SK-N-SH (cell line): ENCODE results near the gene PODN. TPM values are rescaled to one million over a fixed set of nuclear protein-coding genes. Genes with fewer than 3 reads are reported as not detected.
A peak's percentile ranks its signal among the peaks of the same experiment; 100 is the strongest.

ENCODE experiments used
- CTCF ChIA-PET: fragments of 300-600, 350-600 bp; formaldehyde crosslinking; extraction: SDS; loops from one replicate; lab custom pipeline; 2021; lab: Yijun Ruan, JAX
- POLR2A ChIA-PET: fragments of 350-600 bp; sonication (Branson Sonifier 250); formaldehyde crosslinking; extraction: SDS; loops from one replicate; lab custom pipeline; 2020; ENCODE audit warnings: antibody characterized with exemption, inconsistent platforms; lab: Yijun Ruan, JAX
- DNase-seq: peaks from one replicate; pipeline ENCODE4 v3.0.0; 2012
- H2AFZ ChIP-seq: fragments of 200-600 bp; sonication (generic); 2 replicates; pipeline ENCODE4 v1.8.1; 2016; ENCODE audit warnings: antibody characterized with exemption, mild to moderate bottlenecking, low read depth
- H3F3A ChIP-seq: fragments of 200-600 bp; sonication (generic); replicated peaks from 2 replicates; pipeline ENCODE3; 2016; ENCODE audit warnings: antibody characterized with exemption, mild to moderate bottlenecking; ENCODE audit not compliant: insufficient read depth
- H3K27ac ChIP-seq, 2 experiments: fragments of 200-500 bp in 1 of 2; fragments of 200-600 bp in 1 of 2; sonication (Bioruptor generic) in 1 of 2; sonication (generic), shearing (Covaris generic) in 1 of 2; 2 replicates each; pipeline versions ENCODE4 v1.5.1 to v1.6.1; 2014 to 2016; ENCODE audit warnings: low read depth in 2 of 2, inconsistent platforms in 1 of 2, low read length in 1 of 2, mild to moderate bottlenecking in 1 of 2, mixed read lengths in 1 of 2
- H3K27me3 ChIP-seq: fragments of 200-600 bp; sonication (generic), shearing (Covaris generic); 2 replicates; pipeline ENCODE4 v1.6.1; 2016; ENCODE audit warnings: mixed run types; ENCODE audit not compliant: insufficient read depth
- H3K36me3 ChIP-seq, 2 experiments: fragments of 200-500 bp in 1 of 2; fragments of 200-600 bp in 1 of 2; sonication (Bioruptor generic) in 1 of 2; sonication (generic) in 1 of 2; replicated peaks in 1 of 2; 2 replicates each; pipeline versions ENCODE3 to v1.5.1; 2014 to 2016; ENCODE audit warnings: low read length in 1 of 2, mild to moderate bottlenecking in 1 of 2; ENCODE audit not compliant: insufficient read depth in 2 of 2, control insufficient read depth in 1 of 2
- H3K4me1 ChIP-seq, 2 experiments: fragments of 200-500 bp in 1 of 2; fragments of 200-600 bp in 1 of 2; sonication (Bioruptor generic) in 1 of 2; sonication (generic), shearing (Covaris generic) in 1 of 2; 2 replicates each; pipeline versions ENCODE4 v1.5.1 to v1.6.1; 2014 to 2016; ENCODE audit warnings: low read depth in 1 of 2, low read length in 1 of 2, mixed run types in 1 of 2; ENCODE audit not compliant: insufficient read depth in 2 of 2, control insufficient read depth in 1 of 2
- H3K4me2 ChIP-seq: fragments of 200-600 bp; sonication (generic), shearing (Covaris generic); 2 replicates; pipeline ENCODE4 v1.6.1; 2017; ENCODE audit warnings: mixed run types
- H3K4me3 ChIP-seq, 2 experiments: fragments of 200-500 bp in 1 of 2; fragments of 200-600 bp in 1 of 2; sonication (Bioruptor generic) in 1 of 2; sonication (generic), shearing (Covaris generic) in 1 of 2; 2 replicates each; pipeline versions ENCODE4 v1.5.1 to v1.8.1; 2014 to 2016; ENCODE audit warnings: low read depth in 2 of 2, inconsistent platforms in 1 of 2, low read length in 1 of 2, mild to moderate bottlenecking in 1 of 2, mixed read lengths in 1 of 2, moderate library complexity in 1 of 2
- H3K79me2 ChIP-seq: fragments of 200-600 bp; sonication (generic); 2 replicates; pipeline ENCODE4 v1.8.1; 2017; ENCODE audit warnings: mild to moderate bottlenecking; ENCODE audit not compliant: insufficient read depth
- H3K9ac ChIP-seq: fragments of 200-600 bp; sonication (generic); 2 replicates; pipeline ENCODE4 v1.6.1; 2017; ENCODE audit warnings: mixed run types
- H3K9me2 ChIP-seq: fragments of 200-600 bp; sonication (generic); 2 replicates; pipeline ENCODE4 v1.6.1; 2017; ENCODE audit warnings: mixed run types
- H3K9me3 ChIP-seq: fragments of 200-600 bp; sonication (generic); 2 replicates; pipeline ENCODE4 v1.6.1; 2017; ENCODE audit warnings: mixed run types, mild to moderate bottlenecking, moderate library complexity
- H4K20me1 ChIP-seq: fragments of 200-600 bp; sonication (generic); 2 replicates; pipeline ENCODE4 v1.6.1; 2017; ENCODE audit warnings: mild to moderate bottlenecking, mixed run types; ENCODE audit not compliant: insufficient read depth
- CHD2 ChIP-seq: fragments of 150-350 bp; IDR thresholded peaks from 2 replicates; pipeline ENCODE4 v1.6.1; 2018; ENCODE audit warnings: low read length; ENCODE audit not compliant: partially characterized antibody
- ELF1 ChIP-seq: IDR thresholded peaks from 2 replicates; pipeline ENCODE4 v1.4.0; 2012
- EZH2phosphoT487 ChIP-seq: fragments of 200-600 bp; sonication (generic); IDR thresholded peaks from 2 replicates; pipeline ENCODE4 v1.6.1; 2017; ENCODE audit warnings: low read depth, mixed run types, mild to moderate bottlenecking, antibody characterized with exemption, moderate library complexity, borderline replicate concordance
- FOSL2 ChIP-seq: IDR thresholded peaks from 2 replicates; pipeline ENCODE4 v1.4.0; 2012; ENCODE audit warnings: low read depth, mild to moderate bottlenecking, moderate library complexity, borderline replicate concordance
- FOXJ3 ChIP-seq: sonication (generic); formaldehyde crosslinking; IDR thresholded peaks from 2 replicates; pipeline ENCODE4 v1.5.1; 2020; ENCODE audit warnings: mild to moderate bottlenecking, missing genetic modification reagents
- FOXM1 ChIP-seq: IDR thresholded peaks from 2 replicates; pipeline ENCODE4 v1.4.0; 2012; ENCODE audit warnings: low read depth, mild to moderate bottlenecking
- MEF2A ChIP-seq: IDR thresholded peaks from 2 replicates; pipeline ENCODE4 v1.4.0; 2012; ENCODE audit warnings: low read depth, borderline replicate concordance
- MXI1 ChIP-seq: IDR thresholded peaks from 2 replicates; pipeline ENCODE4 v1.6.1; 2012; ENCODE audit warnings: mild to moderate bottlenecking, low read depth, low read length, improper control_type of control experiment
- NFIC ChIP-seq: IDR thresholded peaks from 2 replicates; pipeline ENCODE4 v1.4.0; 2012; ENCODE audit warnings: borderline replicate concordance
- NRF1 ChIP-seq: IDR thresholded peaks from 2 replicates; pipeline ENCODE4 v1.6.1; 2012; ENCODE audit warnings: low read depth, mild to moderate bottlenecking, low read length
- RAD21 ChIP-seq: IDR thresholded peaks from 2 replicates; pipeline ENCODE4 v1.6.1; 2012; ENCODE audit warnings: mild to moderate bottlenecking, low read length
- RCOR1 ChIP-seq: fragments of 150-350 bp; IDR thresholded peaks from 2 replicates; pipeline ENCODE4 v1.6.1; 2017; ENCODE audit warnings: antibody characterized with exemption, low read length
- RFX5 ChIP-seq: IDR thresholded peaks from 2 replicates; pipeline ENCODE4 v1.6.1; 2012; ENCODE audit warnings: mild to moderate bottlenecking, improper control_type of control experiment, low read length
- SIN3A ChIP-seq: IDR thresholded peaks from 2 replicates; pipeline ENCODE4 v1.6.1; 2012; ENCODE audit warnings: low read depth, mild to moderate bottlenecking, low read length, moderate library complexity, borderline replicate concordance
- TCF12 ChIP-seq: IDR thresholded peaks from 2 replicates; pipeline ENCODE4 v1.4.0; 2012
- TEAD4 ChIP-seq: IDR thresholded peaks from 2 replicates; pipeline ENCODE4 v1.4.0; 2012; ENCODE audit warnings: mild to moderate bottlenecking, borderline replicate concordance; ENCODE audit not compliant: insufficient read depth
- WGBS: methylation state at CpG from one replicate; pipeline ENCODE4 v1.1.6; 2017; ENCODE audit warnings: low lambda C conversion rate; 5-methylcytosine and 5-hydroxymethylcytosine counted together
- polyA plus RNA-seq, 3 experiments: library from polyadenylated mRNA; depleted of rRNA; stranded (reverse); fragments of >200 nt; gene quantifications; 2 replicates each; pipeline ENCODE4 v1.2.3, GENCODE V29; 2012
- TF ChIP-seq, protein P1 (sequence below): IDR thresholded peaks from 2 replicates; pipeline ENCODE4; 2012
- TF ChIP-seq, protein P2 (sequence below): fragments of 200-600 bp; sonication (generic); IDR thresholded peaks from 2 replicates; pipeline ENCODE4 v1.6.1; 2017; ENCODE audit warnings: antibody characterized with exemption, mild to moderate bottlenecking, moderate library complexity
- TF ChIP-seq, protein P3 (sequence below): IDR thresholded peaks from 2 replicates; pipeline ENCODE4 v1.6.1; 2012; ENCODE audit warnings: mild to moderate bottlenecking, low read depth, low read length, moderate library complexity
- TF ChIP-seq, protein P4 (sequence below): fragments of 150-350 bp; IDR thresholded peaks from 2 replicates; pipeline ENCODE4 v1.6.1; 2017; ENCODE audit warnings: antibody characterized with exemption, low read length, low read depth, borderline replicate concordance

Gene PODN
- polyA plus RNA-seq, 1 of the 3 experiments (the other 2 are of a cell fraction): 2.0 TPM

DNA sequence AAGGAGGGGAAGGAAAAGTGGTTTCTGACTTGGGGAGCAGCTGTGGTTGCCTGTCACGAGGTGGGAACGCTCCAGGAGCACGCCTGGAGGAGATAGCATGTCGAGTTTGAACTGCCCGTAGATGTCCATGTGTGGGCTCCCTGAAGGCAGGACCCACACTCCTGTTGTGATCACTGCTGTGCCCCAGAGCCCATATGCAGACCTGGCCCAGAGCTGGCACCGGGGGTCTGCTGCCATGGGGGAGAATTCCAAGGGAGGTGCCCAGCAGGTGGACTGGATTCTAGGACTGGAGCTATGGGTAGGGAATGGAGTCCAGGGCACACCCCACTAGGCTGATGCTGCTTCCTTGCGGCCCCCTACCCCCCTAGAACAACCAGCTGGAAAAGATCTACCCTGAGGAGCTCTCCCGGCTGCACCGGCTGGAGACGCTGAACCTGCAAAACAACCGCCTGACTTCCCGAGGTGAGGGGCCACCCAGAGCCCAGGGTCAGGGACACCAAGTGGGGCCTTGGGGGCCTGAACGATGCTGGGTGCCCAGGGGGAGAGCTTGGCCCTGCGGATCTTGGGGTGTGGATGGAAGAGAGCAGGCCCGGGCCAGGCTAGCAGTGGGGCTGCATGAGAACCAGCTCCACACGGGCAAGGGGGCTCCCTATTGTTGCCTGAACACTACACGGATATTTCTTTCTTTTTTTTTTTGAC, 9.3 kb downstream of the PODN start:
- no peaks in the 10 kb centered on the region for H3K9me3 ChIP-seq
- no peaks in the 10 kb centered on the region for H3K27me3 ChIP-seq
- DNase-seq: peak; percentile 32
- no peak overlapping the region for H3K9ac ChIP-seq
- no peaks in the 10 kb centered on the region for H3F3A ChIP-seq
- H3K27ac ChIP-seq: no peak overlapping the region
- H3K4me1 ChIP-seq: peaks cover 0 to 13% of the 10 kb centered on the region in 2 experiments; a peak in 1 of 4 replicates
- no peaks in the 10 kb centered on the region for H3K9me2 ChIP-seq
- WGBS: 76% methylated on average over 10 of the region's 17 CpGs
- no peaks in the 10 kb centered on the region for H3K36me3 ChIP-seq
- H2AFZ ChIP-seq: no peak overlapping the region
- TF ChIP-seq TCF12 (no peak), EZH2phosphoT487 (no peak), FOXJ3 (CRISPR knock-in tag) (no peak), NRF1 (no peak), NFIC (no peak), CHD2 (no peak), ELF1 (no peak), FOSL2 (no peak), MXI1 (no peak), RAD21 (no peak), RCOR1 (no peak), MEF2A (no peak), RFX5 (no peak), TEAD4 (no peak), FOXM1 (no peak), SIN3A (no peak)
- TF ChIP-seq, protein P1, sequence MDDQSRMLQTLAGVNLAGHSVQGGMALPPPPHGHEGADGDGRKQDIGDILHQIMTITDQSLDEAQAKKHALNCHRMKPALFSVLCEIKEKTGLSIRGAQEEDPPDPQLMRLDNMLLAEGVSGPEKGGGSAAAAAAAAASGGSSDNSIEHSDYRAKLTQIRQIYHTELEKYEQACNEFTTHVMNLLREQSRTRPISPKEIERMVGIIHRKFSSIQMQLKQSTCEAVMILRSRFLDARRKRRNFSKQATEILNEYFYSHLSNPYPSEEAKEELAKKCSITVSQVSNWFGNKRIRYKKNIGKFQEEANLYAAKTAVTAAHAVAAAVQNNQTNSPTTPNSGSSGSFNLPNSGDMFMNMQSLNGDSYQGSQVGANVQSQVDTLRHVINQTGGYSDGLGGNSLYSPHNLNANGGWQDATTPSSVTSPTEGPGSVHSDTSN: no peak
- TF ChIP-seq, protein P2, sequence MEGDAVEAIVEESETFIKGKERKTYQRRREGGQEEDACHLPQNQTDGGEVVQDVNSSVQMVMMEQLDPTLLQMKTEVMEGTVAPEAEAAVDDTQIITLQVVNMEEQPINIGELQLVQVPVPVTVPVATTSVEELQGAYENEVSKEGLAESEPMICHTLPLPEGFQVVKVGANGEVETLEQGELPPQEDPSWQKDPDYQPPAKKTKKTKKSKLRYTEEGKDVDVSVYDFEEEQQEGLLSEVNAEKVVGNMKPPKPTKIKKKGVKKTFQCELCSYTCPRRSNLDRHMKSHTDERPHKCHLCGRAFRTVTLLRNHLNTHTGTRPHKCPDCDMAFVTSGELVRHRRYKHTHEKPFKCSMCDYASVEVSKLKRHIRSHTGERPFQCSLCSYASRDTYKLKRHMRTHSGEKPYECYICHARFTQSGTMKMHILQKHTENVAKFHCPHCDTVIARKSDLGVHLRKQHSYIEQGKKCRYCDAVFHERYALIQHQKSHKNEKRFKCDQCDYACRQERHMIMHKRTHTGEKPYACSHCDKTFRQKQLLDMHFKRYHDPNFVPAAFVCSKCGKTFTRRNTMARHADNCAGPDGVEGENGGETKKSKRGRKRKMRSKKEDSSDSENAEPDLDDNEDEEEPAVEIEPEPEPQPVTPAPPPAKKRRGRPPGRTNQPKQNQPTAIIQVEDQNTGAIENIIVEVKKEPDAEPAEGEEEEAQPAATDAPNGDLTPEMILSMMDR: no peak
- TF ChIP-seq, protein P3, sequence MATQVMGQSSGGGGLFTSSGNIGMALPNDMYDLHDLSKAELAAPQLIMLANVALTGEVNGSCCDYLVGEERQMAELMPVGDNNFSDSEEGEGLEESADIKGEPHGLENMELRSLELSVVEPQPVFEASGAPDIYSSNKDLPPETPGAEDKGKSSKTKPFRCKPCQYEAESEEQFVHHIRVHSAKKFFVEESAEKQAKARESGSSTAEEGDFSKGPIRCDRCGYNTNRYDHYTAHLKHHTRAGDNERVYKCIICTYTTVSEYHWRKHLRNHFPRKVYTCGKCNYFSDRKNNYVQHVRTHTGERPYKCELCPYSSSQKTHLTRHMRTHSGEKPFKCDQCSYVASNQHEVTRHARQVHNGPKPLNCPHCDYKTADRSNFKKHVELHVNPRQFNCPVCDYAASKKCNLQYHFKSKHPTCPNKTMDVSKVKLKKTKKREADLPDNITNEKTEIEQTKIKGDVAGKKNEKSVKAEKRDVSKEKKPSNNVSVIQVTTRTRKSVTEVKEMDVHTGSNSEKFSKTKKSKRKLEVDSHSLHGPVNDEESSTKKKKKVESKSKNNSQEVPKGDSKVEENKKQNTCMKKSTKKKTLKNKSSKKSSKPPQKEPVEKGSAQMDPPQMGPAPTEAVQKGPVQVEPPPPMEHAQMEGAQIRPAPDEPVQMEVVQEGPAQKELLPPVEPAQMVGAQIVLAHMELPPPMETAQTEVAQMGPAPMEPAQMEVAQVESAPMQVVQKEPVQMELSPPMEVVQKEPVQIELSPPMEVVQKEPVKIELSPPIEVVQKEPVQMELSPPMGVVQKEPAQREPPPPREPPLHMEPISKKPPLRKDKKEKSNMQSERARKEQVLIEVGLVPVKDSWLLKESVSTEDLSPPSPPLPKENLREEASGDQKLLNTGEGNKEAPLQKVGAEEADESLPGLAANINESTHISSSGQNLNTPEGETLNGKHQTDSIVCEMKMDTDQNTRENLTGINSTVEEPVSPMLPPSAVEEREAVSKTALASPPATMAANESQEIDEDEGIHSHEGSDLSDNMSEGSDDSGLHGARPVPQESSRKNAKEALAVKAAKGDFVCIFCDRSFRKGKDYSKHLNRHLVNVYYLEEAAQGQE: no peak
- TF ChIP-seq, protein P4, sequence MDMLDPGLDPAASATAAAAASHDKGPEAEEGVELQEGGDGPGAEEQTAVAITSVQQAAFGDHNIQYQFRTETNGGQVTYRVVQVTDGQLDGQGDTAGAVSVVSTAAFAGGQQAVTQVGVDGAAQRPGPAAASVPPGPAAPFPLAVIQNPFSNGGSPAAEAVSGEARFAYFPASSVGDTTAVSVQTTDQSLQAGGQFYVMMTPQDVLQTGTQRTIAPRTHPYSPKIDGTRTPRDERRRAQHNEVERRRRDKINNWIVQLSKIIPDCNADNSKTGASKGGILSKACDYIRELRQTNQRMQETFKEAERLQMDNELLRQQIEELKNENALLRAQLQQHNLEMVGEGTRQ: no peak
- TF ChIP-seq, all 33 proteins: peak for 0
- ChIA-PET CTCF (interaction anchor here (0.8 to 1.7 kb wide), 4 partner anchors 12 to 111 kb away, joined by 3 to 7 read pairs (median 5); no protein-coding TSS in a partner anchor), POLR2A (no interaction called here)
- H3K4me3 ChIP-seq: no peak overlapping the region
- no peak overlapping the region for H3K4me2 ChIP-seq
- H4K20me1 ChIP-seq: no peaks in the 10 kb centered on the region
- no peaks in the 10 kb centered on the region for H3K79me2 ChIP-seq
